ENCODE results near the gene NME2.
A peak's percentile ranks its signal among the peaks of the same experiment; 100 is the strongest.
"Not testable (repeated sequence)": the region's sequence is repeated elsewhere in the genome, so short reads cannot be mapped to it uniquely, and the experiment has no call there.

Gene NME2

DNA sequence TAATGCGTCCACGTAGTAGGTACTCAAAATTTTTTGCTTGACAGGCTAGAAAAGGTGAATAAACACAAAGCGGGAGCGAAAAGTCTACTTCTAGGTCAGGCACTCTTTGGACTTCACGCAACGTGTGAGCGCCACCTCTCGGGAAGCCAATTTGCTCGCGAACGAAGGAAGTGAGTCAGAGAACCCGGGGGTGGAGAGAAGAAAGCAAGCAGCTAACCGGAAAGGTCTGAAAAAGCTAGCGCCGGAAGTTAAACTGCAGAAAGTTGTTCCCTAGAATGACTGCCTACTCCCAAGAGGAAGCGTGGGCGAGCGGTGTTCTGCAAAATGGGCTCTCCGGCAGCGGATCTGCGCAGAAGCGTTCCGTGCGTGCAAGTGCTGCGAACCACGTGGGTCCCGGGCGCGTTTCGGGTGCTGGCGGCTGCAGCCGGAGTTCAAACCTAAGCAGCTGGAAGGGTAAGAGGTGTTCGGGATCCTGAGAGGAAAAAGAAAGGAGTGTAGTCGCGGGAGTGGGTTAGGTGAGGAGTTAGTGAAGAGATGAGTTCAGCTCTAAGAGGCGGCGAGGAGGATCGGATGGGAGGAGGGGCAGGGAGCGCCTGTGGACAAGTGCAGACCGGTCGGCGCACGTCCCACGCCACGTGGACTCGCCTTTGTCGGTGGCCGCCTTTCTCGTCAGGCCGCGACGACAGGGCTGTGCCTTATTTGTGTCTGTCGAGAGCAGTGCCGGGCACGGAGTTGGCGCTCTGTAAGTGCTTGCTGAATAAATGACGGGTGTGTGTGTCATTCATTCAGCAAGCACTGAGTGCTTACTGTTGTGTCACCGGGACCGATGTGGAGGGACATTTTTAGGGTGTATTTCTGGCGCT lies 12.8 kb upstream of the NME2 start, which contains the start of gene NME1:
NME1 (plus strand) TSS at position 350 of the 863 bp plus-strand sequence. CDS start 2,096 bp downstream, outside the sequence.
- peak; percentile 99 to 100 for DNase-seq

DNA sequence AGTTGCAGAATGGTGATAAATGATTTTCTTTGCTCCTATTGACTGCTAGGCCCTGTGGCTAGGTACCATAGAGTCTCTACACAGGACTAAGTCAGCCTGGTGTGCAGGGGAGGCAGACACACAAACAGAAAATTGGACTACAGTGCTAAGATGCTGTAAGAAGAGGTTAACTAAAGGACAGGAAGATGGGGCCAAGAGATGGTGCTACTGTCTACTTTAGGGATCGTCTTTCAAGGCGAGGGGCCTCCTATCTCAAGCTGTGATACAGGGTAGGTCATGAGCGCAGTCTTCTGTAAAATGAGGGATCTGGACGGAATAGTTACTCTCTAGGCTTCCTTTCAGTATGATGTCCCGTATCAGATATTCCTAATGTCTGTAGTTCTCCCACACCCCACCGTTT lies 12.0 kb upstream of the NME2 start:
- DNase-seq = no peak

DNA sequence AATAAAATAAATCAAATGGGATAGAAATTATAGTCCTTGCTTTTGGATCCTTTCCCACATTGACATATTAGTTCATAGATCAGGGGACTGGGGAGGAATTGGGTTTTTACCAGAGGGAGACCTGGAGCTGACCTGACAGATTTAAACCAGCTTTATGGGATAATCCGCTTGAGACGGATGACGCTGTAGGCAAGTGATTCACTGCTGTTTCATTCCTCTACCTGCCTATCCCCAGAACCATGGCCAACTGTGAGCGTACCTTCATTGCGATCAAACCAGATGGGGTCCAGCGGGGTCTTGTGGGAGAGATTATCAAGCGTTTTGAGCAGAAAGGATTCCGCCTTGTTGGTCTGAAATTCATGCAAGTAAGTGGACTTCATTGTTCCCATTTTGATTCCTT lies 10.8 kb upstream of the NME2 start:
- no peak for DNase-seq

DNA sequence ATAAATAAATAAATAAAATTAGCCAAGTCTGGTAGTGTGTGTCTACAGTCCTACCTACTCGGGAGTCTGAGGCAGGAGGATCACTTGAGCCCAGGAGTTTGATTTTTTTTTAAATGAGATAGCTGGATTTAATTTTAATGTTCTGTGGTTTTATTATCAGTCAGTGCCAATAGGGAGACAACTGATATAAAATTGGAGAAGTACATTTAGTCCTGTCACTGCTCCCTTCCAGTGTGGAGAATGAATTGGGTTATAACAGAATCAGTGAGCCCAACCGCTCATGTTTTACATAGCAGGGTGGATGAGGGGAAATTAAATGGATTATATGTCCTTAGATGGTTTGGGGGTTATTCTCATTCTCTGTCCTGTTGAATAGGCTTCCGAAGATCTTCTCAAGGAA lies 6.6 kb upstream of the NME2 start:
- DNase-seq = no peak

DNA sequence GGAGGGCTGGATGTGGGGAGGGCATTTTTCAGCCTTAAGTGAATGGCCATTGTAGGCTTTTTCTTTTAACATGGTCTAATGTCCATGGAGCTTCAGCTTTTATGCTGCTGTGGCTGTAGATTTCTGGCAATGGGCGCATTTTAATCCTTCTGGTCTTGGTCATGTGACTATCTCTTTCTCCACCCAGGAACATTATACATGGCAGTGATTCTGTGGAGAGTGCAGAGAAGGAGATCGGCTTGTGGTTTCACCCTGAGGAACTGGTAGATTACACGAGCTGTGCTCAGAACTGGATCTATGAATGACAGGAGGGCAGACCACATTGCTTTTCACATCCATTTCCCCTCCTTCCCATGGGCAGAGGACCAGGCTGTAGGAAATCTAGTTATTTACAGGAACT lies 4.7 kb upstream of the NME2 start:
- no peak for DNase-seq

DNA sequence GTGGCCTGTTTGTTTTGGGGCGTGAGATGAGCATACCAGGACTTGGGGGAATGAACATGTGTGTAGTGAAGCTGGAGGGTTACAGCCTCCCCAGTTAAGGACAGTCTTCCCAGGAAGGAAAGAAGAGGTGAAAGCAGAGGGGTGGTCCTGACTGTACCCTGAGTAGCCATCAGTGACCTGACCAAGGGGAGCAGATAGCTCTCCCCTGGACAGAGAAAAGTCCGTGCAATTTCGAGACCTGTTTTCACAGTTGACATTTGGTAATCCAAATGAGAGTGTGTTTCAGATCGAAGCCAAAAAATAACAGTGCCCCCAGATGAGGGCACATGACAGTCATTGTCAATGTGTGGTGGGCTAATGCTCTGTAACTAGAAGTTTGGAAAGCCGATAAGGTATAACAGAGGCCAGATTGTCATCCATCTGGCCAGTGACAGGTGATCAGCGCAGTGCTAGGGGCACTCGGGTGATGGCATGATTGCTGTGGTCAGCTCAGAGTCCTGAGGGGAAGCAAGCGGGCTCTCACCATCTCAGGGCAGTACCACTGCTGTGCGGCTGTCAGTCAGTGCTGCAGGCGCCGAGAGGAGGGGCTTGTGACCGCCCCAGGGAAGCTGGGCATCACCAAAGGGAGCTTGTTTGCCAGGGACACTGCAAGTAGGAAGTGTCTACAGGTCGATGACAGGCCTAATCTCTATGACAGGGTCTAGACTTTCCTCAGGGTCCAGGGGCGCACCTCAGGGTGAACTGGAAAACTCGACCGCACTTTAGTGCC lies 1.1 kb upstream of the NME2 start:
- DNase-seq = peak; percentile 20 to 41

DNA sequence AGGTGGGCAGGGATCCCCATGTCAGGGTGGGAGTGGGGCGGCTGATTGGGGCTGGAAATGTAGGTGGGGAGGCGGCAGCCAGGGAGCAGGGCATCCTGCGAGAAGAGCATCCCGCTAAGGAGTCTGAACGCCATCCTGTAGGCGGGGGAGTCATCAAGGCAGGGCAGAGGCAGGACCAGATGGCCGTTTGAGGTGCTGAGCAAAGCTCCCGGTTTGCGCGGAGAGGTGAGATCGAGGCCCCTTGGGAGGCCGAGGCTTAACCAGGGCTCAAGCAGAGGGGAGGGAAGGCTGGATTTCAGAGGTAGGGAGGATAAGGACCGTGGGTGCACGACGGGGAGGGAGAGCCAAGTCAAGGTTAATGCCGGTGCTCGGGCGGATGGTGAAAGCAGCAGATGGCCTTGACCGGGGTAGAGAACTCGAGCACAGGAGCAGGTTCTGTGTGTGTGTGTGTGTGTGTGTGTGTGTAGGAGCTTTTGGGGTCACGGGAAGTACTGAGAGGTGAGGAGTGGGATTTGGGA lies 472 bp upstream of the NME2 start:
- peak in 1 of 2 experiments; percentile 18 for DNase-seq

DNA sequence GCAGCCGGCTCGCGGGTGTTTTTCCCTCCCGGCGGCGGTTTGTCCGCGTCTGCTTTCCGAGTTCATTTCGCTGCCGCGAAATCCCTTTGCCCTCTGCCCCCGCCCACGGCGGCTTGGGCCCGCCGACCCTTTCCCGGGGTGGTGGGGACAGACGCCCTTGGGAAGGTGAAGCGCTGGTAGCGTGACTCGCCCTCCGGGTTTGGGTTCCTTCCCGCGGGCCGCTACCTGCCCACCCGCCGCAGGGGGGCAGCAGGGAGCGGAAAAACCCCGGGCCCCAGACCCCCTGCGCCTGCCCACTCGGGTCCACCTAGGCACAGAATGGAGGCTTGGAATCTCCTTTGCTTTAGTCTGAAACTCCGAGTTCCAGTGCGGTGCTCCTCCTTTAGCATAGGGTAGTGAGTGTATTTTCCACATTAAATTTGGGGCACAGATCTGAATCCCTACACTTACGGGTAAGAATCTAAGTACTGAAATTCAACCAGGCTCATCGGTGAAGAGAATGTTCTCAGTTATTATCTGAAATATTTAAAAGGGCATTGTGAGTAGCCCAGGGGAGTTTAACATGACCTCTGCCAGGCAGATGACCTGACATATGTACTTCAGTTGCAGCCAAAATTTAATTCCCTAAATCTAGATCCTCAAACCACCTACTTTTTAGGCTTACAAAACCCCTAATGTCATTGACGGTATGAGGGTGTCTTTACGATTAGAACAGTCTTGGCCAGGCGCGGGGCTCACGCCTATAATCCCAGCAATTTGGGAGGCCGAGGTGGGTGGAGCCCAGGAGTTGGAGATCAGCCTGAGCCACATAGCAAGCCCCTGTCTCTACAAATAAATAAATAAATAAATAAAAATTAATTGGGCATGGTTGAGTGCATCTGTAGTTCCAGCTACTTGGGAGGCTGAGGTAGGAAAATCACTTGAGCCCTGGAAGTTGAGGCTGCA lies 1.0 kb downstream of the NME2 start:
- DNase-seq = peak; percentile 63 to 65

DNA sequence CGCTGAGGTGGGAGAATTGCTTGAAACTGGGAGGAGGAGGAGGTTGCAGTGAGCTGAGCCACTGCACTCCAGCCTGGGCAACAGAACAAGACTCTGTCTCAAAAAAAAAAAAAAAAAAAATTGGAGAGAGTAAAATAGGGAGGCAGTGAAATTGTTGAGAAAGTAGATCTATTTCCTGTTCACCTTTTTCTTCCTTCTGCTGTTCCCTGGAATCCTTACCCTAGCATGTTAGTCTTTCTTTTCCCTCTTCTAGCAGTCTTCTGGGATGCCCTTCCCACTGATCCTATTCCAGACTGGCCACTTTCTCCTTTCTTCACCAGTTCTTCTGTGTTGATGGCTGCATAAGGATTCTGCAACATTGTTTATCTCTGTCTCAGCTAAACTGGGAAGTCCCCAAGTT lies 3.1 kb downstream of the NME2 start:
- DNase-seq = no peak

DNA sequence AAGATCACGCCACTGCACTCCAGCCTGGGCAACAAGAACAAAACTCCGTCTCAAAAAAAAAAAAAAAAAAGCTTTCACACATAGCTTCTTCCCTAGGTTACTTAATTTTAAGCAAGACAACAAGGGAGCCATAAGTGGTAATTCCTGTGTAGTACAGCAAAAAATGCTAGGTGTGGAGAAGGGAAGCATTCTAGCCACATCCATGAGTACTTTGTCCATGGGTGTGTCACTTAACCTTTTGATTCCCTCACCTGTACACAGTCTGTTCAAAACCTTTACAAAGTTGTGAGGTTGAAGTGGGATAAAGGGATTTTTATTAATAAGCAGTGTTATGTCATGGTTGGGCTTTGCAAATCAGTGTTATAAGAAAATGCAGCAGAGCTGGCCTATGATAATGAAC lies 4.5 kb downstream of the NME2 start:
- DNase-seq = no peak

DNA sequence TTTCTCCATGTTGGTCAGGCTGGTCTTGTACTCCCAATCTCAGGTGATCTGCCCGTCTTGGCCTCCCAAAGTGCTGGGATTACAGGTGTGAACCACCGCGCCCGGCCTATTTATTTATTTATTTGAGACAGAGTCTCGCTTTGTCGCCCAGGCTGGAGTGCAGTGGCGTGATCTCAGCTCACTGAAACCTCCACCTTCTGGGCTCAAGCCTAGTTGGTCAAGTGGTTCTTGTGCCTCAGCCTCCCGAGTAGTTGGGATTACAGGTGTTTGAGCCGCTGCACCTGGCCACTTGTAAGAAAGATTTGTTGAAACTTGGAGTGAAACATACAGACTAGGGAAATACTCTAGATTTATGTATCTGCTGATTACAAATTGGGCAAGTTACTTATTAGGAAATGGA lies 5.8 kb downstream of the NME2 start:
- not testable (repeated sequence) for DNase-seq

DNA sequence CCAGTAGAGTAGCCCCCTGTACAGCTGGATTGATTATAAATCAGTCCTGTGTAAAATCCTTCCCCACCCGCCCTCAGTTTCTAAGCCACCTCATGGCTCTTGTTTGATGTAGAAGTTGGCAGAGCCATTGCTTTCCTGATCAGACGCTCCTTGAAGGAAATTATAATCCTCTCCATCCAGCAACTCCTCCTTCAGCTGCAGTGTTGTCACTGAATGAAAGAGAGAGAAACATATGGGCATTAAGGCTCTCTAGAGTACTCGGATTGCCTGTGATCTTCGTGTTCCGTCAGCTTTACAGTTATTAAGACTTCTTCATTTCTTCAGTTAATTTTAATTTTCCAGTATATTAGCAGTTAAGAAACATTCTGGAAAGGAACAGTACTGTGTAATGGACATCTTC lies 14.3 kb downstream of the NME2 start:
- no peak for DNase-seq

DNA sequence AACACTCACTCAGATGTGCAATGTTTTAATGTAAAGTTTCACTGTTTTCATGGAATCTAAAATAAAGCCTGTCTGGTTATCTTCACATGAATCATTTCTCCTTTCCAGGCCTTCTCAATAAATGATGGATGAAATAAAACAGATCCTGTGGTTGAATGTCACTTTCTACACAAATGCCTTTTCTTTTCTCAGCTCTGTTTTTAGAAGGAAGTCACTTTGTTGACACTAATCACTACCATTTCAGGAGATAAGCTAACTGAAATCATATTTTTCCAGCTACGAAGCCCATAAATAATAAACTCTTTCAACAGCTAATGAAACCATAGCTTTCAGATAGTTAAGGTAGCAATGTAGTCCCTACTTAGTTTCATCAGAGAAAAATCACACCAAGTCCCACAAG lies 17.9 kb downstream of the NME2 start:
- no peak for DNase-seq

DNA sequence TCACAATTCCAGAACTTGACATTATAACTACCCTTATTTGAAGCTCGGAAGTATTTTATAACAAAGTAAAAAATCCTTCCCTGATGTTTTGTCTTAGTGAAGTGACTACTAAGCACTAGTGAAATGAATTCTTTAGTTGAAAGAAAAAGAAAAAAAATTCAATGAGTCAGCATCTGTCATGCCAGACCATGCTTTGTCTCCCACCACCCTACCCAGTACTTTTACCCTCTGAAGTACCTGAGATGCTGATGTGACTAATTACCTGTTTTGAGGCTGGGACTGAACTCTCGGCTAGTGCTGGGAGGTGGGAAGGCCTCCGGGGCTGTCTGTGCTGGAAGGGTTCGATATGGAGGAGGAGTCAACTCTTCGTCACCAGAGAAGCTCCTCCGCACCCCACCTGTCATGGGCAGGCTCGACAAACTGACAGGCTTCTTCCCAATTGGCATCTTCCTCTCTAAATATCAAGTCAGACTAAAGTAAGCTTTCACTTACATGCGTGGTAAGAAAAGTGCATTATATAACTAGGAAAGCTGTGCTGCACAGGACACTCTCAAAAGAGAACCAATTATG lies 19.6 kb downstream of the NME2 start:
- DNase-seq = no peak

DNA sequence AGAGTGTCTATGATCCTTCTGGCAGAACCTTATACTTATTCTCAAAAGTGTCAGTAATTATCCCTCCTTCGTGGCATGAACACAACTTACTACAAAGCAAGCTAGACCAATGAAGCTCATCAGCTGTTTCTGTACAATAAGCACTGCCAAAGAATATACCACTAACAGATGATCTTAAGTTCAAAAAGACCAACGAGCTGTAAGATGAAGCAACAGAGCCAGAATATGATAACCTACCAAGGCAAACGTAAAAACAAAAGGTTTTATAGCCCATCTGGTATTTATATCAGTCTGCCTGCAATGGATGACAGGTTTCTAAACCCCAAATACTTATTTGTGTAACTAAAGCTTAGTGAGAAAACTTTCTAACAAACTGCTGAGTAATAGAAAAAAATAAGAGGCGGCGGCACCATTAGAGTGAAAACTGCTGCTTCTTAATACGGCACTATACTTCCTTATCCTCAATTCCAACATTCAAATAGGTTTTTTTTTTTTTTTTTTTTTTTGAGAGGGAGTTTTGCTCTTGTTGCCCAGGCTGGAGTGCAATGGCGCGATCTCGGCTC lies 22.1 kb downstream of the NME2 start:
- no peak for DNase-seq

DNA sequence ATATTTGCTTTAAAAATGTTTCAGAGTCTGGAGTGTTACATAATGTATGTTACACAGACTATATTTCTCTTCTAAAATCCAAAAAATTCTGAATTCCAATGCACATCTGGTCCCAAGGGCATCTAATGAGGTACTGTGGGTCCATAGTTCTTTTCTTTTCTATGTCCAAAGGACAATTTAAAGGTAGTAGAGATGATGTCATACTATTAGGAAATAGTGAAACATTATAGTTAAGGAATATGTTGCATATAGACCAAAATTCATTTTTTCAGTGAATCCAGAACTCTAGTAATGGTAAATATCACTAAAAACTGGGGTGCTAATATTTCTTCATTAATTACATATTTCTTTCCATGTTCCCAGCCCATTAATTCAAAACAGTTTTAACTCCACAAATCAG lies 23.0 kb downstream of the NME2 start:
- no peak for DNase-seq

DNA sequence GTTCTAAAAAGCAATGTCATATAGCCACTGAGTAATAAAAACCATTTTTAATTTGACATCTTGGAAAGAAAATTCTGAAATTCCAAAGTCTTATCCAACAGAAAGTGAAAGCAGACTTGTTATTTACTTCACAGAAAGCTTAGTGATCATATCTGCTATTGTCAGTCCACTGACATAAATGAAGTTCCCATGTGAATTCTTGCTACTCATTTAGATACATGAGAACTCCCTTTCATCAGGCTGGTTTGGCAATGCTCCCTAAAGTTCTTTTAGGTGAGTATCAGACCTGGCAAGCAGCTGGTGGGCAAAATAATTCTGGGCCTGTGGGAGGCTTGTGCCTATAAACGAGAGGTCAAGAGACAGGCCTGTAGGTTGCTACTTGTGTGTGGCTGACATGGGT lies 23.4 kb downstream of the NME2 start:
- no peak for DNase-seq

DNA sequence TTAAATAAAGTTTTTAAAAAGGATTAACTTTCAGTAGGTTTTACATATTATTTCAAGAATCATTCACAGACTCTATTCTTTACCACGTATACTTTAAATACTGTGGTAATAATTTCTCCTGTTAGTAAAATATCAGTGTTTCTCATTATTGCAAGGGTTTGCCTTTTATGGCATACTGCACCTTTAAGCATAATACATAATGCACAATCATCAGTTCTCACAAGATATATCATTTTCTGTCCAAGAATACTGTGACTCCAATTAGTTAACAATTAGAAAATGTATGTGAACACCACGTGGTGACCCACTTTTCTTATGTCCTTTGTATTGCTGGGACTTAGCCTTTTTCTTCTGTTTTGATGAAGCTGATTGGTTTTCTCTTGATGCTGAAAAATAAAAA lies 25.7 kb downstream of the NME2 start:
- DNase-seq = no peak

DNA sequence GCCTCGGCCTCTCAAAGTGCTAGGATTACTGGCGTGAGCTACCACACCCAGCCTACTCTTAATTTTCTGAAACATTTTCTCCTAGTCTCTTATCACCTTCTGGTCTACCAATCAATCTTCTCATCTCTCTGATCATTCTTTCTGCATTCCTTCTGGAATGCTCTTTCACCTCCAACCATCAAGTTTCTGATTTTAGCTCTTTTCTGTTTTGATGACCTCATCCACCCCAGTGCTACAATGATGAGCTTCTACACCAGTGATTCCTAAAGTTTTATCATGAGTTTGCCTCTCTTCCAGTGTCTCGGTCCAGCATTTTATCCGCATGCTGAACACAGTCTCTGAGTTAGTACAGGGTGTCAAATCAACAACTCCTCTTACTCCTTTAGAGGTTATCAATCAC lies 31.5 kb downstream of the NME2 start:
- no peak for DNase-seq

DNA sequence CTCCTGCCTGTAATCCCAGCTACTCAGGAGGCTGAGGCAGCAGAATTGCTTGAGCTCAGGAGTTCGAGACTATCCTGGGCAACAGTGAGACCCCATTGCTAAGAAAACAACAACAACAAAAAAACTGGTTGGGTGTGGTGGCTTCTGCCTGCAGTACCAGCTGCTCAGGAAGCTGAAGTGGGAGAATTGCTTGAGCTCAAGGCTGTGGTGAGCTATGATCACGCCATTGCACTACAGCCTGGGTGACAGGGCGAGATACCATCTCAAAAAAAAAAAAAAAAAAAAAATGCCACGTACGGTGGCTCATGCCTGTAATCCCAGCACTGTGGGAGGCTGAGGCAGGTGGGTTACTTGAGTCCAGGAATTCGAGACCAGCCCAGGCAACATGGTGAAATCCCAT lies 34.1 kb downstream of the NME2 start:
- DNase-seq = no peak

DNA sequence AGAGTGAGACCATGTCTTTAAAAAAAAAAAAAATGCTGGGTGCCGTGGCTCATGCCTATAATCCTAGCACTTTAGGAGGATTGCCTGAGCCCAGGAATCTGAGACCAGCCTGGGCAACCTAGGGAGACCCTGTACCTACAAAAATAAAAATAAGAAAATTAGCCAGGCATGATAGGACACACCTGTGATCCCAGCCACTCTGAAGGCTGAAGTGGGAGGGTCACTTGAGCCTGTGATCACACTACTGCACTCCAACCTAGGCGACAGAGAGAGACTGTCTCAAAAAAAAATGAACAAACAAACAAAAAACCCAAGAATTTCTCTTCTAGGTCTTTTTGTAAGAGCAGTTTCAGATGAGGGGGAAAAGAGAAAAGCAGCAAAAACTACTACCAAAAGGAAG lies 34.6 kb downstream of the NME2 start:
- no peak for DNase-seq

DNA sequence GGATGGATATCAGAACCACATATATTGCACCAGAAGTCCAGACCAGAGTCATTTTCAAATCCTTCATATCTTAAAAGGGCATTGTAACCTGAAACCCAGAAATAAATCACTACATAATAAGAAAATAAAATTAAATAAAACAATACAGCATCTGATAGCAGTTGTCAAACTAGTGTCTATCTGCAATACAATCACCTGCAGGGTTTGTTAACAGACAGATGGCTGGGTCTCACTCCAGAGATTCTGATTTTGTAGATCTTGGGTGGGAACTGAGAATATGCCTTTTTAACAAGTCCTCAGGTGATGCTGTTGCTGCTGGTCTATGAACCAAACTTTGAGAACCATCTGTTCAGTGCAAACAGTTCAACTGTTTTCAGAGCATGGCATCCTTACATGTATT lies 37.6 kb downstream of the NME2 start:
- no peak for DNase-seq

All from NCI-H2081 (cell line).